SJSA1 (cell line): Measurements from ENCODE around the gene SFXN4. TPM values are rescaled to one million over a fixed set of nuclear protein-coding genes. Genes with fewer than 3 reads are reported as not detected.
"Not testable (repeated sequence)": the region's sequence is repeated elsewhere in the genome, so short reads cannot be mapped to it uniquely, and the experiment has no call there.

Experiments used
- DNase-seq, 2 experiments: peaks; one replicate each; pipeline ENCODE4 v3.0.0-alpha.2; 2015 to 2020; ENCODE audit warnings: low spot score in 2 of 2, low read depth in 1 of 2
- H3K27ac ChIP-seq: fragments of 250-450 bp; sonication (Bioruptor Pico); 2 replicates; pipeline ENCODE4 v1.5.1; 2020; ENCODE audit warnings: mild to moderate bottlenecking, moderate library complexity
- H3K27me3 ChIP-seq: fragments of 250-450 bp; sonication (Bioruptor Pico); replicated peaks from 2 replicates; pipeline ENCODE4 v1.5.1; 2020; ENCODE audit warnings: mild to moderate bottlenecking, moderate library complexity
- H3K36me3 ChIP-seq: fragments of 250-450 bp; sonication (Bioruptor Pico); 2 replicates; pipeline ENCODE4 v1.5.1; 2020; ENCODE audit warnings: mild to moderate bottlenecking
- H3K4me1 ChIP-seq: fragments of 250-450 bp; sonication (Bioruptor Pico); replicated peaks from 2 replicates; pipeline ENCODE4 v1.6.1; 2021; ENCODE audit warnings: mild to moderate bottlenecking
- H3K4me3 ChIP-seq: fragments of 250-450 bp; sonication (Bioruptor Pico); 2 replicates; pipeline ENCODE4 v1.5.1; 2020; ENCODE audit warnings: mild to moderate bottlenecking
- H3K9me3 ChIP-seq: fragments of 250-450 bp; sonication (Bioruptor Pico); replicated peaks from 2 replicates; pipeline ENCODE4 v1.5.1; 2020; ENCODE audit warnings: mild to moderate bottlenecking
- total RNA-seq: library from RNA; depleted of rRNA; stranded (reverse); fragments of >200 nt; shearing (Covaris generic); gene quantifications from 2 replicates; pipeline ENCODE4 v1.2.3, GENCODE V29; 2014

SFXN4 gene
- total RNA-seq, 1 experiment from 2014 or later = 46.2 TPM

DNA sequence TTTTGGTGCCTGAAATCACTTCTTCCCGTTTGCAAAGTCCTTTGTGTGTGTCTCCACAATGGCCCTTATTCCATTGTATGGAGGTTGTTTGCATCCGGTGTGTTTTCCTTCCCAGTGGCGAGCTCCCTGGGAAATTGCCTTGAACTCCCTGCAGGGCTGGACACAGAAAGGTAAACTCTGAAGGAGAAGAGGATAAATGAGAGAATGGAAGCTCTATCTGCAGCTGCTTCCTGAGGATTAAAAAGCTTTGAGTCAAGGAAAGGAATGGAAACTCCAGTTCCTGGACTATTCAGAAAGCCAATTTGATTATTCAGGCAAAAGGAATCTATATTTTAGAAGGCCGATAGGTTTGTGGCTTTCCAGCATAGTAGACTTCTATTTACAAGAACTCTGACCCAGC, 37.5 kb upstream of the SFXN4 start:
- Histone ChIP-seq H3K27ac (no peak overlapping the region), H3K4me3 (no peak overlapping the region), H3K27me3 (no peaks in the 10 kb centered on the region), H3K4me1 (peaks cover 37% of the 10 kb centered on the region), H3K36me3 (peaks cover 9% of the 10 kb centered on the region), H3K9me3 (no peaks in the 10 kb centered on the region)
- no peak for DNase-seq

GRCh38 chr10:119201233-119201632, 35.7 kb upstream of the SFXN4 start:
- H3K27me3 ChIP-seq = no peaks in the 10 kb centered on the region
- H3K27ac ChIP-seq = no peak overlapping the region
- no peak overlapping the region for H3K4me3 ChIP-seq
- H3K9me3 ChIP-seq = no peaks in the 10 kb centered on the region
- H3K36me3 ChIP-seq = no peaks in the 10 kb centered on the region
- H3K4me1 ChIP-seq = peaks cover 34% of the 10 kb centered on the region
- DNase-seq = no peak

DNA sequence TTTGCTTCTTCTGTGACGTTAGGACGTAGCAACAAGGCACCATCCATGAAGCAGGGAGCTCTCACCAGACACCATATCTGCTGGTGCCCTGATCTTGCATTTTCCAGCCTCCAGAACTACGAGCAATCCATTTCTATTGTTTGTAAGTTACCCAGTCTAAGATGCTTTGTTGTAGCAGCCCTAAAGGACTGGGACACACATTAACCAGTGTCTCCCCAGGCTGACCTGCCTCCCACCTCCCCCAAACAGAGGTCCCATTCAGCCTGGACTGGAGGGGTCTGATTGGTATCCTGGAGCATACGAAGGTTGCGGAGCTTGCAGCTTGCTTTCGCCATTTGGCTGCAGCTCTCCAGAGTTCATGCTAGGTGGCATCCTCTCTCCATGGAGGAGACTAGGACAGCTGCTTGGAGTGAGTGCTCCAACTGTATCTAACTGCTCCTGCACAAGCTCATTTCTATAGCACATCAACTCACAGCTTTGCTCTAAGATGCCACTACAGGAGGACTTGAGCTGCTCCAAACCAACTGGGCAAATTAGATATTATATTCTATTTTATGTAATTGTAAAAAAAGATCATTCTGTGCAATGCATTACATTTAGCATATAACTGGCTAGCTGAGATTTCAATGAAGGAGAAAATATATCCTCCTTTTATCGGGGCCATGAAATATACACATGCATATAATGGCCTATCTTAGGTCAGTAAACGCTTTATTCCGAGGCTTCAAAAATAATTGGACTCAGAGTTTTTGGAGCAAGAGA, 33.9 kb upstream of the SFXN4 start:
- Histone ChIP-seq H3K27ac (no peak overlapping the region), H3K4me1 (peaks cover 21% of the 10 kb centered on the region), H3K4me3 (no peak overlapping the region), H3K27me3 (no peaks in the 10 kb centered on the region), H3K9me3 (no peaks in the 10 kb centered on the region), H3K36me3 (no peaks in the 10 kb centered on the region)
- peak; percentile 36 to 72 for DNase-seq

GRCh38 chr10:119198438-119198837, 32.9 kb upstream of the SFXN4 start:
- no peaks in the 10 kb centered on the region for H3K36me3 ChIP-seq
- DNase-seq = no peak
- H3K4me3 ChIP-seq = no peak overlapping the region
- H3K27me3 ChIP-seq = no peaks in the 10 kb centered on the region
- H3K9me3 ChIP-seq = no peaks in the 10 kb centered on the region
- H3K27ac ChIP-seq = no peak overlapping the region
- peaks cover 20% of the 10 kb centered on the region for H3K4me1 ChIP-seq

- H3K4me1 ChIP-seq = peaks cover 14% of the 10 kb centered on the region
- H3K27ac ChIP-seq = peak overlapping the region; percentile 16
- H3K36me3 ChIP-seq = no peaks in the 10 kb centered on the region
Measured at GRCh38 chr10:119197921-119198320, 32.4 kb upstream of the SFXN4 start.

GRCh38 chr10:119191881-119192280, 26.4 kb upstream of the SFXN4 start:
- no peak for DNase-seq
- H3K9me3 ChIP-seq = no peaks in the 10 kb centered on the region
- peaks cover 25% of the 10 kb centered on the region for H3K4me1 ChIP-seq
- H3K4me3 ChIP-seq = no peak overlapping the region
- H3K27ac ChIP-seq = no peak overlapping the region
- no peaks in the 10 kb centered on the region for H3K36me3 ChIP-seq
- H3K27me3 ChIP-seq = no peaks in the 10 kb centered on the region

More at GRCh38 chr10:119197921-119198320, 32.4 kb upstream of the SFXN4 start:
- Histone ChIP-seq H3K9me3 (no peaks in the 10 kb centered on the region), H3K27me3 (no peaks in the 10 kb centered on the region), H3K4me3 (no peak overlapping the region)
- peak in 1 of 2 experiments; percentile 43 for DNase-seq

- Histone ChIP-seq H3K4me1 (peaks cover 25% of the 10 kb centered on the region), H3K4me3 (no peak overlapping the region), H3K27ac (peak overlapping the region; percentile 93), H3K9me3 (no peaks in the 10 kb centered on the region), H3K36me3 (no peaks in the 10 kb centered on the region), H3K27me3 (no peaks in the 10 kb centered on the region)
- no peak for DNase-seq
Measured at GRCh38 chr10:119190954-119191785, 25.7 kb upstream of the SFXN4 start.

DNA sequence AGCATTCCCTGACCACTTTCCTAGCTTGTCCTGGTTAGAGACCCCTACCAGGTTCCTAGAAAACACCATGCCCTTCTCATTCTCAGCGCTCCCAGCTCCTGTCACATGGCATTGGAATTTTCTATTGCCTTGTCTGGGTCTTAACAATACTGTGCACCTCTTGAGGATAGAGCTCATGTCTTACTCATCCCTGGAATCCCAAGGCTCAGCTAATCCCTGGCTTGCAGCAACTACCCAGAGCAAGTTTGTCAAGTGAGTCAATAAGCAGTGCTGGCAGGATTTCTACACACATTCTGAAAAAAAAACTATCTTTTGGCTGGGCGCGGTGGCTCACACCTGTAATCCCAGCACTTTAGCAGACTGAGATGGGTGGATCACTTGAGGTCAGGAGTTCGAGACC, 24.8 kb upstream of the SFXN4 start:
- Histone ChIP-seq H3K4me3 (no peak overlapping the region), H3K9me3 (no peaks in the 10 kb centered on the region), H3K27me3 (no peaks in the 10 kb centered on the region), H3K27ac (peak overlapping the region; percentile 93), H3K4me1 (peaks cover 25% of the 10 kb centered on the region), H3K36me3 (no peaks in the 10 kb centered on the region)
- DNase-seq = peak; percentile 84 to 89

- Histone ChIP-seq H3K27me3 (no peaks in the 10 kb centered on the region), H3K4me1 (peaks cover 25% of the 10 kb centered on the region), H3K36me3 (no peaks in the 10 kb centered on the region), H3K4me3 (no peak overlapping the region), H3K9me3 (no peaks in the 10 kb centered on the region), H3K27ac (peak overlapping the region; percentile 93)
- DNase-seq = peak; percentile 54 to 76
Measured at GRCh38 chr10:119189811-119190282, 24.3 kb upstream of the SFXN4 start.

- no peaks in the 10 kb centered on the region for H3K27me3 ChIP-seq
- H3K27ac ChIP-seq = no peak overlapping the region
- no peak overlapping the region for H3K4me3 ChIP-seq
- H3K36me3 ChIP-seq = no peaks in the 10 kb centered on the region
- H3K9me3 ChIP-seq = no peaks in the 10 kb centered on the region
- DNase-seq = no peak
- H3K4me1 ChIP-seq = peaks cover 4% of the 10 kb centered on the region
Measured at GRCh38 chr10:119183664-119184412, 18.3 kb upstream of the SFXN4 start.

DNA sequence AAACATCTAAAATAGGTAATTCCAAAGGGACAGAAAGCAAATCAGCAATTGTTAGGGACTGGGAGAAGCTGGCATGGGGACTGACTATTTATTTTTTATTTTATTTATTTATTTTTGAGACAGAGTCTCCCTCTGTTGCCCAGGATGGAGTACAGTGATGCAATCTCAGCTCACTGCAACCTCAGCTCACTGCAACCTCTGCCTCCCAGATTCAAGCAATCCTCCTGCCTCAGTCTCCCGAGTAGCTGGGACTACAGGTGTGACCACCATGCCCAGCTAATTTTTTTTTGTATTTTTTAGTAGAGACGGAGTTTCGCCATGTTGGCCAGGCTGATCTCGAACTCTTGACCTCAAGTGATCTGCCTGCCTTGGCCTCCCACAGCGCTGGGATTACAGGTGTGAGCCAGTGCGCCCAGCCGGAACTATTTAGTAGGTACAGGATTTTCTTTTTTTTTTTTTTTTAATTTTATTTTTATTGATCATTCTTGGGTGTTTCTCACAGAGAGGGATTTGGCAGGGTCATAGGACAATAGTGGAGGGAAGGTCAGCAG, 15.4 kb upstream of the SFXN4 start:
- H3K9me3 ChIP-seq = not testable (repeated sequence)

GRCh38 chr10:119178372-119179119, 13.0 kb upstream of the SFXN4 start, which contains the start of gene PRDX3:
PRDX3 (minus strand) TSS chr10:119178812; CDS start chr10:119178790, 22 bp downstream.
- Histone ChIP-seq H3K4me3 (peak within 1 kb of the TSS; percentile 85), H3K36me3 (peaks cover 38% of the 10 kb centered on the region), H3K27me3 (no peaks in the 10 kb centered on the region), H3K9me3 (no peaks in the 10 kb centered on the region), H3K27ac (peak within 1 kb of the TSS; percentile 86), H3K4me1 (peaks cover 4% of the 10 kb centered on the region)
- DNase-seq = peak; percentile 96 to 97

More for the DNA sequence above, 15.4 kb upstream of the SFXN4 start:
- not testable (repeated sequence) for H3K27ac ChIP-seq, H3K4me1 ChIP-seq, H3K27me3 ChIP-seq, H3K4me3 ChIP-seq, DNase-seq
- peaks cover 15% of the 10 kb centered on the region for H3K36me3 ChIP-seq
